GM19463 (cell line): ENCODE data around the gene DCTD.

Source experiments
- ATAC-seq: cut with Tn5 transposase; IDR thresholded peaks from one replicate; pipeline ENCODE4 v1.9.1; 2021; ENCODE audit warnings: mild to moderate bottlenecking, moderate library complexity; ENCODE audit not compliant: unreplicated experiment

DCTD gene

DNA sequence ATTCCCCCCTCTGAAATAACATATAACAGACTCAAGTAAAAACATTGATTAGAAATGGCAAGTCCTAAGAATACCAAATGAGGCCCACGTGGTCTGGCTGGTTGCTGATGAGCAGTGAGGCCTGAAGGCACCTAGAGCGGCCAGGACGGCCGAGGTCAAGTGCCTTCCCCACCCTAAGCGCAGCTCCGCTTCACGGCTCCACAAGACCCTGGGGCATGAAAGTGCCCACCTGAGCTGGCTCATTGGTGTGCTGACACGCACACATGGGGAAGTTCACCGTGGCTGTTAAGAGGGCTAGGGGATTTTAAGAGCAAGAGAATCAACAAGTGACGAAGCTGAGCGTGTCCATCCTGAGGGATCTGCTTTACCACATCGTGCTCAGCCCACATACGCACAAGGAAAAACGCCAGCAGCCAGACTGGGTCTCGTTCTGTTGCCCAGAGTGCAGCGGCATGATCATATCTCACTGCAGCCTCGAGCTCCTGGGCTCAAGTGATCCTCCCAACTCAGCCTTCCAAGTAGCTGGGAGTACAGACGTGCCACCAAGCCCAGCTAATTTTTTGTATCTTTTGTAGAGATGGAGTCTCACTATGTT is 22.4 kb downstream of the DCTD start:
- no peak for ATAC-seq

DNA sequence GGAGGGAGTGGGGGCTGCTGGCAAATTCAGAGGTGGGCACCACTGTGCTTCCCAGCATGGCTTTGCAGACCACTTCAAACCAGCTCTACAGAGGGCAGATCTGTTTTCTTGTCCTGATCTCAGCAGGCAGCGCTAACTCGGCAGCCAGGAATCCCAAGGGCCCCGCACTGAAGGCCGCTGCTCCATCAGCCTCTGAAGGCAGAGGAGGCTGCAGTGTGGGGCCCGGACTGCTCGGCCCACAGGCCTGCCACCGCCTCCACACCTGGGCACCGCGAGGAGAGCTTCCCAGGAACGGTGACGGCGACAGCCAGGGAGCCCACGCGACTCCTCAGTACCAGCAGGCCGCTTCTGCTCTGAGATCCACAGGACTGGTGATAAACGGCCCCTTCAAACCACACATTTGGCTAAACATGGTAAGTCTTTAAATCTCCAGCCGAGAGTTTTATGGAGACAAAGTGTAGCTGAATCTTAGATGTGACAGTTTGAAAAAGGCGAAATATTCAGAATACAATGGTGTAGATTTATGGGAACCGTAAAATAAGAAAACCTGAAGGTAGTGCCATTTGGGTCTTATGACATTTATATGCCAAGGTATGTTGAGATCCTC is 23.6 kb downstream of the DCTD start:
- no peak for ATAC-seq

DNA sequence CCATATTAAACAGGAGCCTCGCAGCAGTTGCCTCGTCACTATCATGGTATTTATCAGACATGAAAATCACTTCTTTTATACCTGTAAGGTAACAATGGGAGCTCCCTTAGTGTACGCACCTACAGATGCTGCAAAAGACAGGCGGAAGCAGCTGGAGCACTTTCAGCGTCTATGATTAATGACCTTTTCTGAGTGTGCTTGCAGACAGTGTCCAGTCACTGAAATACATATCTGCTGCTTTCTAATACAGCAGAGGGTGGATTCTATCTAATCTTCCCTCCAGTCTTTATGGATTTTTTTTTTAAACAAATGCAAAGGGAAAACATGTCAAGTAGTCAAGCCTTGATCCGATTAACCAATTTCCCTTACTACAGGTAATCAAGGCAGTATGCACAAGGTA is 24.1 kb downstream of the DCTD start:
- ATAC-seq, result no peak

GRCh38 chr4:182890202-182890601 is 27.0 kb downstream of the DCTD start:
- ATAC-seq, result no peak

GRCh38 chr4:182888891-182889290 is 28.3 kb downstream of the DCTD start:
- ATAC-seq, result no peak

- ATAC-seq, result no peak
These were observed 30.4 kb downstream of the DCTD start for GRCh38 chr4:182886768-182887167.

DNA sequence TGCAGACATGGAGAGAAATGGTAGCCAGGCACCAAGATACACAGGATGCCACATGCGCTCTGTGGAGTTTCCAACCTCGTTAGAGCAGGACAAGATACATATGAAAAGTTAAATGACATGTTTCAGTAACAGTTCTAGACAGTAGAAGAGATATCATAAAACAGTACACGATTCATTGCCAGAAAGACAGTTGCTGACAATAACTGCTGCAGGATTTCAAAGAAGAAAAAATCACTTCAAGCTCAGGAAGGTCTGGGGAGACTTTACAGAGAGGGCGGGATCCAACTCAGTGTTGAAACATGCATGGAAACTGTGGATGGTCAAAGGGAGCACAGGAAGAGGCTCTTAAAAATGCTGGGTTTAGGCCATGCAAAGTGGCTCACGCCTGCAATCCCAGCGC is 31.0 kb downstream of the DCTD start:
- no peak for ATAC-seq

- ATAC-seq, result no peak
These were observed 31.5 kb downstream of the DCTD start for GRCh38 chr4:182885738-182886077.

DNA sequence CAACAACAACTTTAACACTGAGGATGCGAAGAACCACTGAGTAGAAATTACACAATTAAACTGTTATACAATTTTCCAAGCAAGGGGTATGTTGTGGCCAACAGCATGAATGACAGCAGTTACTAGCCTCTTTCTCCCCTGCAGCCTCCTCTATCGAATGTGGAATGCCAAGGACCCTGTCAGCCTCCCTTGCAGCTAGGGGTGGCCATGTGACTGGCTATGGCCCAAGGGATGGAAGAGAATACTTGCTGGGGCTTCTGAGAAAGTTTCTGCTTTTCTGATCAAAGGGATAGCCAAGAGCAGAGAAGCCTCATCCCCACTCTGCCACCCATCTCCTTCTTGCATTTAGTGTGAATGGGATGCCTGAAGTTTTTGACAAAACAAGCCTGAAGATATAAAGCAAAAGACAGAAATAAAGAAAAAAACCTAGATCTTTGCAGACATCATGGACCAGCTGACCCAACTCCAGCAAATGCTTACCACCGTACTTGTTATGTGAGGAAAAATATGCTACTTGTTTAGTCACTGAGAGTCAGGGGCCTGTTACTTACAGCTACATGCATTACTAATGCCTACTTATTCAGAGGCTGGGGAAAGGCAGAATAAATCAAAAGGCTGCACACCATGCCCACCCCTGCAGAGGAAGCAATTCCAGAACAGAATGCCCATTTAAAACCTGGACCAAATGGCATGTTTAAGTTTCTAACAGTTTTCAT is 32.0 kb downstream of the DCTD start:
- no peak for ATAC-seq

DNA sequence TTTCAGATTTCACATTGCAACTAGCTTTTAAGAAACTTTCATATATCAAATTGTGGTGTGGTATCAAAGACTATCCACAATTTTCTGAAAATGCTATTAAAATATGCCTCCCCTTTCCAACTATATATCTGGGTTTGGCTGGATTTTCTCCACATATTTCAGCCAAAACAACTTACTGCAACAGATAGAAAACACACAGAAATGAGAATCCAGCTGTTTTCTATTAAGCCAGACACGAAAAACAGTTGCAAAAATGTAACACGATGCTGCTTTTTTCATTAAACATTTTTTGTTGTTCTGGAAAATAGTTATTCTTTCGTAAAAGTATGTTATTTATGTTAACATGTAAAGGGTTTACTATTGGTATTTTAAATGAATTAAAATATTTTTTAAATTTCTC is 33.1 kb downstream of the DCTD start:
- no peak for ATAC-seq

GRCh38 chr4:182883351-182883750 is 33.8 kb downstream of the DCTD start:
- no peak for ATAC-seq

- ATAC-seq, result no peak
These were observed 35.3 kb downstream of the DCTD start for GRCh38 chr4:182881914-182882313.

DNA sequence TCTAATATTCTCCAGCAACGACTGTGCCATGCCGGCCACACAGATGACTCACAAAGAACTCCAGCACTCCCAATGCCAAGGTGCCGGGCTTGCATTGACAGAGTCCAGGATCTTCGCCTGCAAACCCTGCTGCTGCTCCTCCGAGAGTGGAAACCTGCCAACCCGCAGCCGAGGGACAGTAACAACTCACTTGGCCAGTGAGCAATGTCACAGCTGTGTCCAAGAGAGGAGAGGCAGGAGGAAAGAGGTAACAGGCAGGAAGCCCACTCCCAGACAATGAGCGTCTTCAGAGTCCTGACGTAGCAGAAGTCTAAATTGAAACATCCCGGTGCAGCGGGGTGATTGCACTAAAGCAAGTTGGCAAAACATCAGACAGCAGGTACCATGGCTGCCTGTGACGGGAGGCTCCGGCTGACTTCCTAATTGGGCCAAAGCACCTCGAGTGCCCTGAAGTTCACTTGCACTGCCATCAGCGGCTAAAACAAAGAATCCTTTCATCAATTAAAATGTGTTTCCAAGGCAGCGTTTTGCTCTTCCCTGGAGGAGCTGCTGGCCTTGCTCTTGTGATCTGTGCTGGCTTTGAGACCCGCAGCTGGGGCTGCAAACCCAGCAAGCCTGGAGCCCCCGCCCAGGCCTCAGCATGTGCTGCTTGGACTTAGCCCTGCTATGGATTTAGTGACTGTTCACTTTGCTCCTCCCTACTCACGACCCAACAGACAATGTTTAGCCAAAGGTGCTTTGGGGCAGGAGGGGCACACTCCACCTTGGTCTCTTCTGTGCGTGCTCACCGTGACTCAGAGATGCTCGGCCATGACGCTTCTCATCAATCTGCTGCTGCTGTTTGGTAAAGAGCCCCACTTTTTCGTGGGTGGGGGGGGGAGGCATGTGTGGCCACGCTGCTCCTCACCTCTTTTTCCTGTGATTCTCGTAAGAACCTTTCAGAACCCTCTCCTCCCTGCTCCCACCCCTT is 36.5 kb downstream of the DCTD start:
- no peak for ATAC-seq

- no peak for ATAC-seq
These were observed 37.3 kb downstream of the DCTD start for GRCh38 chr4:182879913-182880312.

GRCh38 chr4:182878633-182879495 is 38.3 kb downstream of the DCTD start:
- ATAC-seq, result no peak

DNA sequence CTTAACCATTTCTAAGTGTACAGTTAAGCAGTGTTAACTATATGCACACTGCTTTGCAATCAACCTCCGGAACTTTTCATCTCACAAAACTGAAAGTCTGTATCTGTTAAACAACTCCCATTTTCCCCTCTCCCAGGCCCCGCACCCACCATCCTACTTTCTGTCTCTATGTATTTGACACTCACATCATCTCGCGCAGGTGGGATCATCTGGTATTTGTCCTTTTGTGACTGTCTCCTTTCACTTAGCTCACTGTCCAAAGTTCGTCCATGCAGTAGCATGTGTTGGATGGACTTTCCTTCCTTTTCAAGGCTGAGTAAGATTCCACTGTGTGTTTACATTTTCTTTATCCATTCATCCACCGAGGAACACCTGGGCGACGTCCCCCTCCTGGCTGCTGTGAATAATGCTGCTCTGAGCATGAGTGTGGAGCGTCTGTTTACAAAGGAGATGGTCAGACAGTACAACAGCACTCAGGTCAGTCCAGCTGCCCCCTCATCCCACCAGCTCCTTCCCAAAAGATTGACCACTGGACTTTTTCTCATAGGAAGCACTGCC is 39.8 kb downstream of the DCTD start:
- no peak for ATAC-seq

GRCh38 chr4:182876427-182876826 is 40.8 kb downstream of the DCTD start:
- ATAC-seq, result no peak

DNA sequence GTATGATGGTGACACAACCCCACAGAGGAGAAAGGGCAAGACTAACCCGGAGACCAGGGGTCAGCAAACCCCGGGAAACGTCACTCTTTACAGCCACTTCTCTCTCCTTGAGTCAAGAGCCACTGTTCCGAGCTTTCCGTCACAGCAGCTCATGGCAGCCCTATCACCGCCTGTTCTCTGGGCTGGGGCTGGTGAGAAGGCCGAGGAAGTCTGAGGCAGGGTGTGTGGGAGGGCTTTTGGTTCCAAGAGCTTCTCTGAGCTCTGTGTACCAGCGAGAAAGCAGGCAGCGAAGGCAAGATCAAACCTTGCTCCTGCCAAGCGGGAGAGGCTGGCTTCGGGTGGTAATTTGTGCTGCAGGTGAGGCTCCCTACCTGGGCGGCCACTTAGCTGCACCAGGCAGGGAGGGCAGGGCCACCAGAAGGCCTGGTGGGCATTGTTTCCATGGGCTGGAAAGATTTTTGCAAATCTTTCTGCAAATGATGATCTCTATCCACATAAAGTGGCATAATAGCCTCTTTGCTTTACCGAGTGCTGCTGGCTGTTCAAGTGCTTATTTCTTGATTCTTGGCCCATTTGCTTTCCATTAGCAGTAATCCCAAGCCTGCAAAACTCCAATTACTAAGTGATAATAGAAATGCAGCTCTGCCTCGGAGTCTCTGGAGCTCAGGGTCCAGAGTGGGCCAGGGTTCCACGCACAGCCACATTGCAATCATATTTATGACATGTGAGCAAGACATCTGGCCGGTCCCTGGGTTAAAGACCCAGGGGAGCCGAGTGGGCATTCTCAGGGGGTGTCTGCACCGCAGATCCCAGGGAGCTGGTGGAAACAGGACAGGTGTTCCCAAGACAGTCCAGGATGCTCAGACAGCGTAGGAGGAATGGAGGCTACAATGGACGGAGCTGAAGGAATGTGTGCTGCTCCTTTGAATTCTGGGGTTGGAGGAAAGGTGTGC is 41.5 kb downstream of the DCTD start:
- no peak for ATAC-seq

- ATAC-seq, result no peak
These were observed 42.3 kb downstream of the DCTD start for GRCh38 chr4:182874797-182875345.
